CD14-positive monocyte (primary cell): ENCODE measurements around the gene PEX26. TPM values are rescaled to one million over a fixed set of nuclear protein-coding genes. Genes with fewer than 3 reads are reported as not detected.

Experiments used
- DNase-seq, 3 donors: peaks; one replicate each; pipeline ENCODE4 v3.0.0-alpha.2; 2011 to 2022
- H2AFZ ChIP-seq: 2 replicates; pipeline ENCODE4 v1.6.0; 2012; ENCODE audit warnings: mild to moderate bottlenecking, low read depth, low read length, inconsistent platforms; ENCODE audit not compliant: insufficient read depth, poor library complexity, severe bottlenecking
- H3K27ac ChIP-seq, 2 donors: 1 replicate in 1 of 2; 2 replicates in 1 of 2; pipeline ENCODE4 v1.5.1; 2012 to 2013; ENCODE audit warnings: low read length in 2 of 2, control low read depth in 1 of 2, inconsistent platforms in 1 of 2, low read depth in 1 of 2, mild to moderate bottlenecking in 1 of 2
- H3K27me3 ChIP-seq, 2 donors: one replicate each; pipeline versions ENCODE4 v1.6.0 to v1.6.1; 2011 to 2013; ENCODE audit warnings: low read length in 2 of 2; ENCODE audit not compliant: control insufficient read depth in 2 of 2, insufficient read depth in 2 of 2
- H3K36me3 ChIP-seq, 2 donors: replicated peaks in 1 of 2; 1 replicate in 1 of 2; 2 replicates in 1 of 2; pipeline versions ENCODE4 v1.5.1 to v1.6.1; 2012 to 2013; ENCODE audit warnings: low read length in 2 of 2, control low read depth in 1 of 2, inconsistent platforms in 1 of 2, mild to moderate bottlenecking in 1 of 2; ENCODE audit not compliant: insufficient read depth in 2 of 2, control insufficient read depth in 1 of 2
- H3K4me1 ChIP-seq, 2 donors: 1 replicate in 1 of 2; 2 replicates in 1 of 2; pipeline versions ENCODE4 v1.5.1 to v1.6.1; 2012 to 2013; ENCODE audit warnings: low read length in 2 of 2, control low read depth in 1 of 2, inconsistent platforms in 1 of 2, mild to moderate bottlenecking in 1 of 2, moderate library complexity in 1 of 2; ENCODE audit not compliant: insufficient read depth in 2 of 2, control insufficient read depth in 1 of 2
- H3K4me2 ChIP-seq: replicated peaks from 2 replicates; pipeline ENCODE3; 2012; ENCODE audit warnings: low read length, moderate library complexity, mild to moderate bottlenecking; ENCODE audit not compliant: poor library complexity, severe bottlenecking; ENCODE audit errors: extremely low read depth
- H3K4me3 ChIP-seq, 3 experiments: fragments of 200-600 bp in 1 of 3; sonication (generic) in 1 of 3; replicated peaks in 1 of 3; 1 replicate in 2 of 3; 2 replicates in 1 of 3; pipeline ENCODE4 v1.5.1; 2011 to 2013; ENCODE audit warnings: low read length in 3 of 3, mild to moderate bottlenecking in 3 of 3, control low read depth in 2 of 3, low read depth in 2 of 3, inconsistent platforms in 1 of 3, moderate library complexity in 1 of 3
- H3K79me2 ChIP-seq: 2 replicates; pipeline ENCODE4 v1.6.0; 2012; ENCODE audit warnings: mild to moderate bottlenecking, control low read depth, inconsistent platforms, low read length, moderate library complexity; ENCODE audit not compliant: insufficient read depth
- H3K9ac ChIP-seq: 2 replicates; pipeline ENCODE4 v1.6.0; 2017; ENCODE audit warnings: low read length, mild to moderate bottlenecking; ENCODE audit not compliant: insufficient read depth, poor library complexity, severe bottlenecking
- H3K9me3 ChIP-seq, 2 donors: replicated peaks in 1 of 2; 1 replicate in 1 of 2; 2 replicates in 1 of 2; pipeline versions ENCODE4 v1.5.1 to v1.6.1; 2012 to 2013; ENCODE audit warnings: low read length in 2 of 2, control low read depth in 1 of 2; ENCODE audit not compliant: control insufficient read depth in 1 of 2, insufficient read depth in 1 of 2
- H4K20me1 ChIP-seq: 2 replicates; pipeline ENCODE4 v1.6.0; 2012; ENCODE audit warnings: mild to moderate bottlenecking, low read length, control low read depth, moderate library complexity; ENCODE audit not compliant: insufficient read depth
- H3K27ac Mint-ChIP-seq, 7 donors: one replicate each; pipeline ENCODE4 v1.8.0; 2020; ENCODE audit warnings: mild to moderate bottlenecking in 7 of 7, mixed read lengths in 7 of 7, moderate library complexity in 6 of 7, inconsistent platforms in 2 of 7
- H3K27me3 Mint-ChIP-seq, 3 donors: one replicate each; pipeline ENCODE4 v1.8.0; 2021 to 2022; ENCODE audit warnings: low read depth in 3 of 3, mild to moderate bottlenecking in 3 of 3, mixed read lengths in 3 of 3, moderate library complexity in 3 of 3, inconsistent platforms in 1 of 3
- H3K36me3 Mint-ChIP-seq, 2 donors: one replicate each; pipeline ENCODE4 v1.8.0; 2020; ENCODE audit warnings: mixed read lengths in 2 of 2, inconsistent platforms in 1 of 2, mild to moderate bottlenecking in 1 of 2
- H3K4me1 Mint-ChIP-seq: one replicate; pipeline ENCODE4 v1.8.0; 2020; ENCODE audit warnings: mild to moderate bottlenecking, mixed read lengths
- H3K4me3 Mint-ChIP-seq, 2 donors: one replicate each; pipeline ENCODE4 v1.8.0; 2020; ENCODE audit warnings: mild to moderate bottlenecking in 2 of 2, mixed read lengths in 2 of 2, moderate library complexity in 1 of 2
- H3K9me3 Mint-ChIP-seq, 7 donors: one replicate each; pipeline ENCODE4 v1.8.0; 2020 to 2022; ENCODE audit warnings: mixed read lengths in 7 of 7, mild to moderate bottlenecking in 6 of 7, moderate library complexity in 6 of 7, inconsistent platforms in 2 of 7
- CTCF ChIP-seq: fragments of 200-600 bp; IDR thresholded peaks from one replicate; pipeline ENCODE4 v1.8.0; 2022; ENCODE audit warnings: antibody characterized with exemption, mild to moderate bottlenecking
- WGBS: methylation state at CpG from one replicate; pipeline ENCODE4 v1.1.5; 2013; ENCODE audit warnings: missing lambda C conversion rate; ENCODE audit not compliant: insufficient coverage; 5-methylcytosine and 5-hydroxymethylcytosine counted together
- intact Hi-C, 2 donors: fragments of 100-400 bp; cut with micrococcal nuclease; formaldehyde crosslinking; loops; one replicate each; pipeline versions ENCODE4 v1.15.0 to v1.15.1; 2023
- polyA plus RNA-seq, 3 donors: library from polyadenylated mRNA; depleted of rRNA in 1 of 3; unstranded in 2 of 3; stranded (reverse) in 1 of 3; fragments of 300-500 nt in 2 of 3; fragments of >200 nt in 1 of 3; fragmentation: Illumina TruSeq in 2 of 3; gene quantifications; 1 replicate in 2 of 3; 2 replicates in 1 of 3; pipeline ENCODE4 v1.2.3, GENCODE V29; 2012 to 2021
- small RNA-seq: library from RNA; depleted of rRNA; stranded (forward); fragments of <200 nt; gene quantifications from one replicate; pipeline ENCODE3, GENCODE V24; 2012; ENCODE audit warnings: low read depth; ENCODE audit not compliant: insufficient read length

The PEX26 gene
- polyA plus RNA-seq, 3 donors, result 3.4 to 8.6 (median 3.7) TPM

DNA sequence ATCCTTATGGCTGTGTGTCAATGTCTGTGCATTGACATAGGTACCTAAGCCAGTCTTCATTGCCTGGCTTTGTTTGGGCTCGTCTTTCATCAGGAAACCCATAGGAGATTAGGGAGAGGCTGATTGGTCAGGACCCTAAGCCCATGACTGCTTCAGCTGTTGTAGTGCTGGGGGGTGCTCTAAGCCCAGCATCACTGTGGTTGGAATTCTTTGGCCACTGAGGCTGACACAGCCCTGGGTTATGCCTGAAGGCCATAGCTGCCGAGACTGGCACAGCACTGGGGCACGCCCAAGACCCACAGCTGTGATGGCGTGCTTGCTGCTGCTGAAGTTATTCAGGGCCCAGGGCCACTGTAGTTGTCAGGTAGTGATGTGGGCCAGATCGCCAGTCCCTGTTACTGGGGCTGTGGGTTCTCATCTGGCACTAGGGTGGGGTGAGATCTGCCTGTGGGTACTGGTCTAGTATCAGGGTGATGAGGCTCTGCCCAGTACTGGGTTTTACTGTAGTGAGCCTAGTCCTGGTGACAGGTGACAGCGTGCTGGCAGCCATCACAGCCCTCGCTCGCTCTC is 77.1 kb downstream of the PEX26 start:
- H3K9me3 ChIP-seq, result no peaks in the 10 kb centered on the region
- no peaks in the 10 kb centered on the region for H3K36me3 Mint-ChIP-seq
- no peak overlapping the region for H3K4me3 ChIP-seq
- DNase-seq, result no peak
- no peak overlapping the region for H3K4me3 Mint-ChIP-seq
- H4K20me1 ChIP-seq, result no peaks in the 10 kb centered on the region
- intact Hi-C loops, result no loop called here
- H3K27me3 ChIP-seq, result no peaks in the 10 kb centered on the region
- peaks cover 0 to 9% of the 10 kb centered on the region in 2 donors for H3K4me1 ChIP-seq
- no peak for TF ChIP-seq CTCF
- WGBS, result 96% methylated on average over 5 of the region's 8 CpGs
- H3K27ac Mint-ChIP-seq, result peak overlapping the region in 1 of 7 donors; percentile 30
- no peak overlapping the region for H3K4me2 ChIP-seq
- H2AFZ ChIP-seq, result no peak overlapping the region
- H3K9ac ChIP-seq, result no peak overlapping the region
- H3K4me1 Mint-ChIP-seq, result peaks cover 8% of the 10 kb centered on the region
- H3K27me3 Mint-ChIP-seq, result peaks cover 0 to 6% (median 4%) of the 10 kb centered on the region in 3 donors
- no peaks in the 10 kb centered on the region for H3K36me3 ChIP-seq
- H3K79me2 ChIP-seq, result no peaks in the 10 kb centered on the region
- peaks cover 0 to 5% (median 0%) of the 10 kb centered on the region in 7 donors for H3K9me3 Mint-ChIP-seq
- no peak overlapping the region for H3K27ac ChIP-seq

Small RNAs within 50 kb of the gene (small RNA-seq; reads per million reads assigned to genes)
- gene AC016027.5, result not detected

Other genes with a start within 250 kb of the PEX26 start
- gene MICAL3, start 53.4 kb upstream of the PEX26 start, polyA plus RNA-seq, result under 1 TPM in 2 of 3 donors, not detected in 1; 0.23 to 0.84 TPM
- 1 to 10 TPM in 1 of 3 donors, under 1 TPM in 2; 0.18 to 2.1 (median 0.27) TPM for gene TUBA8, start 32.8 kb downstream of the PEX26 start, polyA plus RNA-seq
- gene USP18, start 72.2 kb downstream of the PEX26 start, polyA plus RNA-seq, result 1 to 10 TPM; 2.1 to 3.7 (median 3.4) TPM